Upper lobe of left lung (tissue), 4 donors: Measurements from ENCODE around the gene CDKN1C.
A peak's percentile ranks its signal among the peaks of the same experiment; 100 is the strongest.

ENCODE experiments used
- CTCF ChIP-seq, 6 experiments: fragments of 450-650 bp in 4 of 6; fragments of 200-600 bp in 2 of 6; sonication (generic) in 2 of 6; IDR thresholded peaks; one replicate each; pipeline ENCODE4 v1.5.1; 2016 to 2019; ENCODE audit warnings: antibody characterized with exemption in 6 of 6
- EP300 ChIP-seq, 4 donors: sonication (generic); formaldehyde crosslinking; IDR thresholded peaks; one replicate each; pipeline ENCODE4 v1.5.1; 2017; ENCODE audit warnings: antibody characterized with exemption in 4 of 4, control low read depth in 2 of 4
- POLR2AphosphoS5 ChIP-seq, 2 donors: sonication (generic); formaldehyde crosslinking; IDR thresholded peaks; one replicate each; pipeline ENCODE4 v1.5.1; 2017; ENCODE audit warnings: antibody characterized with exemption in 2 of 2

- TF ChIP-seq CTCF (IDR thresholded peaks at IDR 0.05) = no peak
- peak; percentile 81 to 98 for TF ChIP-seq POLR2AphosphoS5 (IDR thresholded peaks at IDR 0.05)
- TF ChIP-seq EP300 (IDR thresholded peaks at IDR 0.05) = peak in 1 of 4 donors; percentile 64
Measured at GRCh38 chr11:2885678-2886081, at the start of gene CDKN1C.
